ENCODE data around the gene DAG1. TPM values are rescaled to one million over a fixed set of nuclear protein-coding genes. Genes with fewer than 3 reads are reported as not detected.

DAG1 gene
- polyA plus RNA-seq, 2 of the 4 experiments (the other 2 are of a cell fraction) = 46.6 to 59.6 TPM

DNA sequence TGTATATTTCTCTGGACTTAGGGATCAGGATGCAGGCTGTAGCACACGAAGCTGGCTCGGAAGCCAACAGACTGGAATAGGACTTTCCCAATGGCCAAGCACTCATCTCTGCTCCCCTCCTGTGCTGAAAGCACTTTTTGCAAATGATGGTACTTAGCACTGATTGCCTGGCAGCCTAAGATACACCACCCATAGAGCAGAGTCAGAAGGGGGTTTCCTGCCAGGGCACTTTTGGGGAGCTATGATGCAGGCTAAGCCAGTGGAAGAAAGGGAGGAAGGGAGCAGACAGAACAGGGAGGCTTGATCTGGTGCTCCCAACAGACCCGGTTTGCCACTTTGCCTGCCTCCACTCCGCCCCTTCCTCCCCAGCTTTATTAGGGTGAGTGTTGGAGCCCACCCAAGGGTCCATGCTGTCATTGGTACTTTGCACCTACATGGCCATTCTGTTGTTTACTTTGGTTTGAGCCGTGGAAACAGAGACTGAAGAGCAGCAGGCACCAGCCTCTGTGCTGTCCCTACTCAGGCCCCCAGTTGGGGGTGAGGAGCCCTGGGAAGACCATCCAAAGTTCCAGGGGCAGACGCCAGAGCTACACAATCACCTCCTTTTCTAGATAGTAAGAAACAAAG, 100.1 kb downstream of the DAG1 start:
- FAIRE-seq = no peak
- ChIA-PET POLR2A (no interaction called here), CTCF (interaction anchor here (0.6 to 1.7 kb wide), 3 partner anchors 30 to 361 kb away, joined by 3 to 4 read pairs (median 4); no protein-coding TSS in a partner anchor)
- ATAC-seq = no peak
- Histone ChIP-seq H3K9me3 (no peaks in the 10 kb centered on the region), H3K27ac (no peak overlapping the region), H3K4me2 (no peak overlapping the region), H3K4me1 (no peaks in the 10 kb centered on the region), H3K4me3 (no peak overlapping the region)
- no peak for TF ChIP-seq CHD4 (IDR thresholded peaks at IDR 0.05; ENCODE audit: borderline replicate concordance)
- TF ChIP-seq NPAS2 (CRISPR knock-in tag; IDR thresholded peaks at IDR 0.05; ENCODE audit: borderline replicate concordance) = no peak
- TF ChIP-seq PHF8 (IDR thresholded peaks at IDR 0.05; ENCODE audit: borderline replicate concordance, low read depth) = no peak
- TF ChIP-seq SREBF2 (IDR thresholded peaks at IDR 0.05) = no peak
- no peak for TF ChIP-seq ZNF302 (CRISPR knock-in tag; IDR thresholded peaks at IDR 0.05)
- TF ChIP-seq KDM1A (IDR thresholded peaks at IDR 0.05; ENCODE audit: low read depth) = no peak
- no peak for TF ChIP-seq HOXA7 (CRISPR knock-in tag; IDR thresholded peaks at IDR 0.05)
- no peak for TF ChIP-seq MAZ (IDR thresholded peaks at IDR 0.05; ENCODE audit: borderline replicate concordance, low read depth, low read length)
- no peak for DNase-seq (ENCODE audit: low read depth in 1 of 2, low spot score in 1 of 2)
- 55% methylated on average over 5 of the region's 6 CpGs for WGBS (ENCODE audit: missing lambda C conversion rate)

DNA sequence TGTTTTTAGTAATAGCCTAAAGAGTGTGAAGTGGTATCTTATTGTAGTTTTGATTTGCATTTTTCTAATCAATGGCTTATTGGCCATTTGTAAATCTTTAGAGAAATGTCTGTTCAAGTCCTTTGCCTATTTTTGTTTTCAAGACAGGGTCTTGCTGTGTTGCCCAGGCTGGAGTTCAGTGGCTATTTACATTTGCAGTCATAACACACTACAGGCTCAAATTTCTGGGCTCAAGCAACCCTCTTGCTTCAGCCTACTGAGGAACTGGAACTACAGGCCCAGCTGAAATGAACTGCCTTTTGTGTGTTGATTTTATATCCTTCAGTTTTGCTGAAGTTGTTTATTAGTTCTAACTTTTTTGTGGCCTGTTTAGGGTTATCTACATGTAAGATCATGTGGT, 112.1 kb downstream of the DAG1 start:
- ATAC-seq (no peak), FAIRE-seq (no peak), DNase-seq (ENCODE audit: low read depth in 1 of 2, low spot score in 1 of 2) (no peak)
- ChIA-PET POLR2A (no interaction called here), CTCF (no interaction called here)
- Histone ChIP-seq H3K27ac (no peak overlapping the region), H3K9me3 (no peaks in the 10 kb centered on the region), H3K4me2 (no peak overlapping the region), H3K4me1 (no peaks in the 10 kb centered on the region), H3K4me3 (no peak overlapping the region)
- TF ChIP-seq PHF8 (IDR thresholded peaks at IDR 0.05; ENCODE audit: borderline replicate concordance, low read depth) (no peak), CHD4 (IDR thresholded peaks at IDR 0.05; ENCODE audit: borderline replicate concordance) (no peak), FOSB (CRISPR knock-in tag; IDR thresholded peaks at IDR 0.05) (no peak), HOXB13 (CRISPR knock-in tag; IDR thresholded peaks at IDR 0.05; ENCODE audit: low read depth) (no peak), CBX2 (IDR thresholded peaks at IDR 0.05; ENCODE audit: borderline replicate concordance, low read depth) (no peak), NR3C1 (IDR thresholded peaks at IDR 0.05) (no peak), NPAS2 (CRISPR knock-in tag; IDR thresholded peaks at IDR 0.05; ENCODE audit: borderline replicate concordance) (no peak)
- TF ChIP-seq, protein P1, sequence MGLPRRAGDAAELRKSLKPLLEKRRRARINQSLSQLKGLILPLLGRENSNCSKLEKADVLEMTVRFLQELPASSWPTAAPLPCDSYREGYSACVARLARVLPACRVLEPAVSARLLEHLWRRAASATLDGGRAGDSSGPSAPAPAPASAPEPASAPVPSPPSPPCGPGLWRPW (IDR thresholded peaks at IDR 0.05) = no peak
- TF ChIP-seq, protein P2, sequence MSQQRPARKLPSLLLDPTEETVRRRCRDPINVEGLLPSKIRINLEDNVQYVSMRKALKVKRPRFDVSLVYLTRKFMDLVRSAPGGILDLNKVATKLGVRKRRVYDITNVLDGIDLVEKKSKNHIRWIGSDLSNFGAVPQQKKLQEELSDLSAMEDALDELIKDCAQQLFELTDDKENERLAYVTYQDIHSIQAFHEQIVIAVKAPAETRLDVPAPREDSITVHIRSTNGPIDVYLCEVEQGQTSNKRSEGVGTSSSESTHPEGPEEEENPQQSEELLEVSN (IDR thresholded peaks at IDR 0.05; ENCODE audit: borderline replicate concordance, low read depth) = no peak

Small RNA genes lying within 50 kb of the gene (small RNA-seq; reads per million reads assigned to genes)
- gene RNA5SP130 = 0 reads per million in 6 experiments

Other genes starting within 250 kb of the DAG1 start
- 1.9 and 2.0 TPM in 2 replicates for gene C3orf62, start 193.0 kb upstream of the DAG1 start, polyA plus RNA-seq (2011; rRNA removed)
- gene C3orf62, start 193.0 kb upstream of the DAG1 start, polyA plus RNA-seq (2017; fragmentation: RNase III; extraction: RNeasy Plus Mini Kit Qiagen cat#74134 plus additional on column Dnase treatment) = 1.5 to 2.0 TPM (median 1.7 TPM) in 3 replicates
- 23.7 and 29.0 TPM in 2 replicates for gene USP4, start 130.2 kb upstream of the DAG1 start, polyA plus RNA-seq (2011; rRNA removed)
- 12.9 to 14.4 TPM (median 12.9 TPM) in 3 replicates for gene USP4, start 130.2 kb upstream of the DAG1 start, polyA plus RNA-seq (2017; fragmentation: RNase III; extraction: RNeasy Plus Mini Kit Qiagen cat#74134 plus additional on column Dnase treatment)
- 150 and 157 TPM in 2 replicates for gene GPX1, start 111.9 kb upstream of the DAG1 start, polyA plus RNA-seq (2011; rRNA removed)
- 247 to 301 TPM (median 271 TPM) in 3 replicates for gene GPX1, start 111.9 kb upstream of the DAG1 start, polyA plus RNA-seq (2017; fragmentation: RNase III; extraction: RNeasy Plus Mini Kit Qiagen cat#74134 plus additional on column Dnase treatment)
- gene RHOA, start 58.3 kb upstream of the DAG1 start, polyA plus RNA-seq (2011; rRNA removed) = 332 and 343 TPM in 2 replicates
- 549 to 596 TPM (median 587 TPM) in 3 replicates for gene RHOA, start 58.3 kb upstream of the DAG1 start, polyA plus RNA-seq (2017; fragmentation: RNase III; extraction: RNeasy Plus Mini Kit Qiagen cat#74134 plus additional on column Dnase treatment)
- 14.8 and 19.9 TPM in 2 replicates for gene TCTA, start 57.8 kb upstream of the DAG1 start, polyA plus RNA-seq (2011; rRNA removed)
- gene TCTA, start 57.8 kb upstream of the DAG1 start, polyA plus RNA-seq (2017; fragmentation: RNase III; extraction: RNeasy Plus Mini Kit Qiagen cat#74134 plus additional on column Dnase treatment) = 14.6 to 17.0 TPM (median 15.6 TPM) in 3 replicates
- 1.4 and 3.4 TPM in 2 replicates for gene AMT, start 47.8 kb upstream of the DAG1 start, polyA plus RNA-seq (2011; rRNA removed)
- gene AMT, start 47.8 kb upstream of the DAG1 start, polyA plus RNA-seq (2017; fragmentation: RNase III; extraction: RNeasy Plus Mini Kit Qiagen cat#74134 plus additional on column Dnase treatment) = 0.49 to 0.83 TPM (median 0.70 TPM) in 3 replicates
- gene NICN1, start 40.9 kb upstream of the DAG1 start, polyA plus RNA-seq (2011; rRNA removed) = 9.9 and 12.8 TPM in 2 replicates
- gene NICN1, start 40.9 kb upstream of the DAG1 start, polyA plus RNA-seq (2017; fragmentation: RNase III; extraction: RNeasy Plus Mini Kit Qiagen cat#74134 plus additional on column Dnase treatment) = 10.0 to 11.2 TPM (median 10.7 TPM) in 3 replicates
- 0.04 and 0.05 TPM in 2 replicates for gene BSN, start 84.2 kb downstream of the DAG1 start, polyA plus RNA-seq (2011; rRNA removed)
- 0.03 to 0.08 TPM (median 0.08 TPM) in 3 replicates for gene BSN, start 84.2 kb downstream of the DAG1 start, polyA plus RNA-seq (2017; fragmentation: RNase III; extraction: RNeasy Plus Mini Kit Qiagen cat#74134 plus additional on column Dnase treatment)
- gene APEH, start 204.1 kb downstream of the DAG1 start, polyA plus RNA-seq (2011; rRNA removed) = 60.8 and 74.9 TPM in 2 replicates
- gene APEH, start 204.1 kb downstream of the DAG1 start, polyA plus RNA-seq (2017; fragmentation: RNase III; extraction: RNeasy Plus Mini Kit Qiagen cat#74134 plus additional on column Dnase treatment) = 57.9 to 66.9 TPM (median 64.9 TPM) in 3 replicates
- gene MST1, start 219.2 kb downstream of the DAG1 start, polyA plus RNA-seq (2011; rRNA removed) = 3.6 and 5.0 TPM in 2 replicates
- 3.2 to 6.9 TPM (median 4.9 TPM) in 3 replicates for gene MST1, start 219.2 kb downstream of the DAG1 start, polyA plus RNA-seq (2017; fragmentation: RNase III; extraction: RNeasy Plus Mini Kit Qiagen cat#74134 plus additional on column Dnase treatment)
- gene RNF123, start 219.3 kb downstream of the DAG1 start, polyA plus RNA-seq (2011; rRNA removed) = 14.4 and 21.3 TPM in 2 replicates
- gene RNF123, start 219.3 kb downstream of the DAG1 start, polyA plus RNA-seq (2017; fragmentation: RNase III; extraction: RNeasy Plus Mini Kit Qiagen cat#74134 plus additional on column Dnase treatment) = 12.9 to 16.1 TPM (median 16.0 TPM) in 3 replicates
- gene AMIGO3, start 249.4 kb downstream of the DAG1 start, polyA plus RNA-seq (2011; rRNA removed) = 0.03 TPM in 1 of 2 replicates, not detected in the other
- 0.13 TPM in 1 of 3 replicates, not detected in the others for gene AMIGO3, start 249.4 kb downstream of the DAG1 start, polyA plus RNA-seq (2017; fragmentation: RNase III; extraction: RNeasy Plus Mini Kit Qiagen cat#74134 plus additional on column Dnase treatment)

Measured in A549 (cell line).